ENCODE measurements around the gene IGFL3. TPM values are rescaled to one million over a fixed set of nuclear protein-coding genes. Genes with fewer than 3 reads are reported as not detected.
"Not testable (repeated sequence)": the region's sequence is repeated elsewhere in the genome, so short reads cannot be mapped to it uniquely, and the experiment has no call there.

Gene IGFL3
- total RNA-seq, 1 donor from 2014 or later = not detected

DNA sequence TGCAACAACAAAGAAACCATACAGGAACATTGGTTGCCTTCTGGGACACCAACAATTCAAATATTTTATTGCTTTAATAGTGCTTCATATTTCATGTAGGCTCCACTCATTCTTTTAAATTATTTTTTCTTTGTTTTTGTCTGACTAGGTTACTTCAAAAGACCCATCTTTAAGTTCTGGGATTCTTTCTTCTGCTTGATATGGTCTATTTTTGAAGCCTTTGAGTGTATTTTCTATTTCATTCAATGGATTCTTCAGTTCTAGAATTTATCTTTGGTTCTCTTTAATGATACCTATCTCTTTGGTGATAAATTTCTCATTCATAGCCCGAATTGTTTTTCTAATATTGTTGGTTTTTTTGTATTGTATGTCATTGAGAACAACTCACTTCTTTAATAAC, 38.6 kb downstream of the IGFL3 start:
- no peak overlapping the region for H3K4me3 ChIP-seq (ENCODE audit: low read depth, low read length)
- DNase-seq (ENCODE audit: low read depth) = no peak
- no peak for TF ChIP-seq CTCF (conservative IDR thresholded peaks at IDR 0.05; ENCODE audit: low read depth, low read length)

DNA sequence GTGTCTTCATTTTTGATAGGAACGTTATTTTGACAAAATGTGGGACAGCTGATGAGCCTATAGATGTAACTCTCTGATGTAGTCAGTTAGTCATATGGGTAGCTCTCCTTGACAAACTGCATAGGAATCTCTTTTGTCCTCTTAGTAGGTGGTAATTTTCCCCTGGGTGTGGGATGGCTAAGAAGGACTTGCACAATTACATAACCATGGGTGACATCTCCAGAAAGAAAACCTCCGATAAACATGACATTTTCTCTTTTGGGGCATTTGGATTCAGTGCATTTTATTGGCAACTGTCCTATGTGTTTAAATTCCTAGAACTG, 41.8 kb downstream of the IGFL3 start:
- H3K4me3 ChIP-seq (ENCODE audit: low read depth, low read length) = no peak overlapping the region
- DNase-seq (ENCODE audit: low read depth) = no peak
- no peak for TF ChIP-seq CTCF (conservative IDR thresholded peaks at IDR 0.05; ENCODE audit: low read depth, low read length)

DNA sequence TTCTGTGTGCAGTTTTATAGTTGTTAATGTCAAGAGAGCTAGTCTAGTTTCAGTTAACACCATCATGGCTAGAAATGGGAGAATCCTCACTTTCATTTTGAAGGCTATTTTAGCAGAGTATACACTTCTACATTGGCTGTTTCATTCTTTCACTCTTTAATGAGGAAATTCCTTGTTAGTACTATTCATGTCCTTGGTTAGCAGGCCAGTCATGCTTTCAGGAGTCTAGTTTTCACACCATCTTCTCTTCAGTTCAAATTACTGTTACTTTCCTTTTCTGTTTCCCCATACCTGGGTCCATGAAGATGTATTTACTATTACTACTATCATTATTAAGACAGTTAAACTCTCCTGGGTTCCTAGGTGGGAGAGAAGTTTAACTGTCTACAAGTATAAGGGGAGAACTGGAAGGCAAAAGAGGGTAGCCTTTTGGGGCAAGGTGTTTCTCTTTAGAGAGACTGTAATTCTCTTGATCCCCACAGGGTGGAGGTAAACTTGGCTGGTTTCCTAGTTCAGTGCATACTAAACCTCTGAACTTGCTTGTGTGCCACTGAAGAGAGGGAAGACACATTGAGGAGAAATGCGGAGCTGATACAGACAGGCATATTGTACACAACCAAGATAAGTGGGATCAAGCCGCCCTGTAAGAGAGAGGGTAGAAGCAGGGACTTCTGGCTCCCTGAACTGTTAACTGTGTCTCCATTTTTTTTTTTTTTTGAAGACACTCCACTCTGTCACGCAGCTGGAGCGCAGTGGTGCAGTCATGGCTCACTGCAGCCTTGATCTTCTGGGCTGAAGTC, 42.4 kb downstream of the IGFL3 start:
- H3K4me3 ChIP-seq (ENCODE audit: low read depth, low read length) = no peak overlapping the region
- TF ChIP-seq CTCF (conservative IDR thresholded peaks at IDR 0.05; ENCODE audit: low read depth, low read length) = peak; percentile 85
- DNase-seq (ENCODE audit: low read depth) = peak; percentile 18

GRCh38 chr19:46080561-46080960, 43.9 kb downstream of the IGFL3 start:
- H3K4me3 ChIP-seq (ENCODE audit: low read depth, low read length) = no peak overlapping the region
- TF ChIP-seq CTCF (conservative IDR thresholded peaks at IDR 0.05; ENCODE audit: low read depth, low read length) = no peak
- DNase-seq (ENCODE audit: low read depth) = peak; percentile 50

DNA sequence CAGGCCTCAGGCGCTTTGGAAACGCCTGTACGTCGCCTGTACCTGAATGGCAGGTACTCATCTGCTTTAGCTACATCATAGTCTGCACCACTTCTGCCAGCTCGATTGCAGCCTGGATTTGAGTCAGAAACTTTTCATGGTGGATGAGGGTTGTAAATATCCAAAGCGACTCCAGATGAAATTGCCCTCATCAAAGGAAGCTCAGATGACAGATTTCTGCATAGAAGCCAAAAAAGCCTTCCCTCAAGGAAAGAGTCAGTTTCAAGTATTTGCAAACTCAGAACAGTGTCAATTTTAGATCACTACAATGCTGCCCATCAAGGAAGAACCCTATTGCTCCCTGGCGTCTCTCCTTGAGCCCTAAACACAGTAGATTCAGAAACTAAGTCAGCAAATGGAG, 44.9 kb downstream of the IGFL3 start:
- TF ChIP-seq CTCF (conservative IDR thresholded peaks at IDR 0.05; ENCODE audit: low read depth, low read length) = no peak
- no peak overlapping the region for H3K4me3 ChIP-seq (ENCODE audit: low read depth, low read length)
- DNase-seq (ENCODE audit: low read depth) = no peak

- not testable (repeated sequence) for DNase-seq (ENCODE audit: low read depth); H3K4me3 ChIP-seq (ENCODE audit: low read depth, low read length)
- TF ChIP-seq CTCF (conservative IDR thresholded peaks at IDR 0.05; ENCODE audit: low read depth, low read length) = peak; percentile 63
Measured at GRCh38 chr19:46078573-46079332, 45.7 kb downstream of the IGFL3 start.
